NCI-H510A (cell line): ENCODE results near the gene SNAP23.

Experiments
- DNase-seq: peaks from one replicate; lab custom pipeline; 2025; lab: John Stamatoyannopoulos, UW

SNAP23 gene

DNA sequence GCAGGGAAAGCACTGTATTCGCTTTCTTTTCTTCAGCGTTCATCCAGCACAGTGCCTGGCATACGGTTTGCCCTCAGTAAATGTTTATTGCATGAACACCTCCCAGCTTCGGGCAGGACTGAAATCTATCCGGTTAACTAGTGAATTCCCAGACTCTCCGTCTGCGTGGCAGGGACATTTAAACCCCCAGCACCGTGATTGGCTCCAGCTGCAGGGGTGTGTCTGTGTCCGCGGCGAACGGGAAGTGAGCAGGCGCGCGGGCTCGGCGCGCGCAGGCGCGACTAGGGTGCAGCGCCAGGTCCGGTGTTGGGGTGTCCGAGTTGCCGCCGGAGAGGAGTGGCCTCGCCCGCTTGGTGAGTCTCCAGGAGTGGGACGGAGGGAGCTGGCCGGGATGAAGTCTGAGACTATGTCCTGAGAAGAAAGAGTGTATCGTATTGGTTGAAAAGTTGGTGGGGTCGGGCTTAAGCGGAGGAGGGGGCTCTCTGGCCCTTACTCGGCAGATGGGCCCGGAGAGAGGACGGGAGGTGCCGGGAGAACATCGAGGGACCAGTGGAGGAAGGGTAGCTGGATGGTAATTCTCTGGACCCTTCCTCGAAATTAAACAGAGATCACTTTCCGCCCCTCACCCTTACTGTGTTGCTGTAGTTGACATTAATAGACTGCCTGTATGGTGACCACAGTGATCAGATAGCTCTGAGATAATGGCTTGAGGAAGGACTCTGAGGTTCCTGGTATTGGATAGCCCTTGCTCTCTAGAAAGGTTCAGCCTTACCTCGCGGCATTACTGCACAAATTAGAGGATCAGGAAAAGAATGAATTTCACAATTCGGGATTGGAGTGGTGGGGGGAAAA, at the start of gene SNAP23:
Gene SNAP23, plus strand, starts transcription at position 274 of the 852 bp plus-strand sequence. CDS start 16,213 bp downstream, outside the sequence.
- DNase-seq = peak; percentile 66

DNA sequence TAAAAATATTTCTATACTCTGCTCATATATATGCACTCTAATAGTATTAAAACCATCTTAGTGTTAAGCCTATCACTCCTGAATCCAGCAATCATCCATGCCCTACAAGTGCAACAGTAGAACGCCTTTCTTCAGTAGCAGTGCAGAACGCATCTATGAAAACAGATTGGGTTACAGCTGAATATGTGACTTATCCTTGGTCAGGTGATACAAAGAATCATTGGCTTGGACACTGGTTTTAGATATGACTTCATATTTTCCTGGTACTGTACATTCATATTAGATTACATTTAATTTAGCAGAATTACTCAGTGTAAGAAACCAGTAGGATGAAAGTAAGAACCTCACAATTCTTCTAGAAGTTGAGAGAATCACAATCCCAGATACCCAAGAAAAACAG, 47.8 kb upstream of the SNAP23 start:
- DNase-seq = no peak

DNA sequence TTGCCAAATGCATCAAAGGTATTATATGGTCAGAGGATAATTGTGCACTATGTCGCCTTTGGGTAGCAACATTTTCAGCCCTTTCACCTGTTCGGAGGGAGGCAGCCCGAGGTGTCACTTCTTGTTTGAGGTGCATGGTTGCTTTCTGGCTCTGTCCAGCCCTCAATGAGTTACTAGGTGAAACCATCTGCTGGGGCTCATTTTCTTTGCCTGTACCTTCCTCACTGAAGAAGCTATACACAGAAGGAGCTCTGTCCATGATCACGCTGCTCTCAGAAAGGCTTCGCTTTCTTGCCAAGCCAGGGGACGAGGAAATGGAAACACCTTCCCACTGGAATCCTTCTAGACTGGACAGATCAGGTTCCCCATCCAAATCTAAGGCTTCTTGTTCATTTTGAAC, 47.2 kb upstream of the SNAP23 start:
- DNase-seq = no peak

DNA sequence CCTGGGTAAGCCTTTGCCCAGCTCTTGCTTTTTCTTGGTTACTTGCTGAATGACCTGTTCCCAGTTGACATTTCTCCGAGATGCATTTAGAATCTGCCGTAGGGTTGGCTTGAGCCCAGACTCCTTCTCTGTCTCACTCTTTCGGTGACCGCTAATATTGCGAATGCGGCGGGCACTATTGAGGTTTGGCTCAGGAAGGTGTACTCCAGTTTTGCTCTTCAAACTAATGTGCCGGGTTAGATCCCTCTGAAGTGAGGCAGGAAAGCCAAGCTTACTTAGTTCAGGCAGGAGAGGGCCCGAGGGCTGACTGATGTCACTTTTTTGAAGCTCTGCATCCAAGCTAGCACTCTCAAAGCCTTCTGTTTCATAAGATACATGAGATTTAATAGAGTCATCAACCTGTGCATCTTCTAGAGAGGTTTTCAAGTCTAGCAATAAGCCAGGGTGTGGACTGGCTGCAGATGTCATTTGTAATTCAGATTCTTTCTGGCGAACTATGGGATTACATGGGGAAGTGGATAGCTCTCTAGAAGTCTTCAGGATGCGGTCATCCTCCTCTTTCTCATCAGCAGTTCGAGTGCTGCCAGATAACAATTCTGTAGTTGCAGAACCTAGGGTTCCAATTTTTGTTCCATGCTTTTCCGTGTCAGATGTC, 45.5 kb upstream of the SNAP23 start:
- DNase-seq = no peak

- no peak for DNase-seq
Measured at GRCh38 chr15:42450425-42450790, 45.0 kb upstream of the SNAP23 start.

GRCh38 chr15:42453826-42454225, 41.6 kb upstream of the SNAP23 start:
- no peak for DNase-seq

DNA sequence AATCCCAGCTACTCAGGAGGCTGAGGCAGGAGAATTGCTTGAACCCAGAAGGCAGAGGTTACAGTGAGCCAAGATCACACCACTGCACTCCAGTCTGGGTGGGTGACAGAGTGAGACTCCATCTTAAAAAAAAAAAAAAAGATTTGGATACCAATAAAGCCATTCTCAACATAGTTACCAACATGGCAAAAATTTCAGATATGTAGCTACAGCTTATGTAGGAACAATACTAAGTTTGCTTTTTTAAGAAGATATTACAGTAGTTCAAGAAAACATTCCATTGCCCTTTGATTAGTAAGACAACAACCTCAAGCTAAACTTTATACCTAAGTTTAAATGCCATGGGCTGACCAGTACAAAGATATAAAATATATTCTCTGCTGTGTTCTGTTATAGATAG, 38.9 kb upstream of the SNAP23 start:
- no peak for DNase-seq

DNA sequence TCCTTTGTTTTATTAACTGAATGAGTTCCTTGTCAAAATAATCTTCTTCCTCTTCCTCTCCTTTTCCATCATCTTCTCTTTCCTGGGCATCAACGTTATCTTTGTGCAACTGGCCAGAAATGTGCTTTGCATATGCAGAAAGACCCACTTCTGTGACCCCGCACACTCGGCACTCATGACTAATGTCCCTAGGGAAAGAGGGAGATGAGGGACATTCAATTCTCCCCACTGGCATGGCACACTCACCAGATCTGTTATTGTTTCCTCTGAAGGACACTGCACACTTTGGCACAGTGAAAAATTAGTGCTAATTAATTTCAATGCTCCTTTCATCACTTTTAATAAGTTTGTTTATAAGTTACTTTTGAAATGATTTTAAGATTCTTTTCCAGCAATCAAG, 38.5 kb upstream of the SNAP23 start:
- DNase-seq = no peak

DNA sequence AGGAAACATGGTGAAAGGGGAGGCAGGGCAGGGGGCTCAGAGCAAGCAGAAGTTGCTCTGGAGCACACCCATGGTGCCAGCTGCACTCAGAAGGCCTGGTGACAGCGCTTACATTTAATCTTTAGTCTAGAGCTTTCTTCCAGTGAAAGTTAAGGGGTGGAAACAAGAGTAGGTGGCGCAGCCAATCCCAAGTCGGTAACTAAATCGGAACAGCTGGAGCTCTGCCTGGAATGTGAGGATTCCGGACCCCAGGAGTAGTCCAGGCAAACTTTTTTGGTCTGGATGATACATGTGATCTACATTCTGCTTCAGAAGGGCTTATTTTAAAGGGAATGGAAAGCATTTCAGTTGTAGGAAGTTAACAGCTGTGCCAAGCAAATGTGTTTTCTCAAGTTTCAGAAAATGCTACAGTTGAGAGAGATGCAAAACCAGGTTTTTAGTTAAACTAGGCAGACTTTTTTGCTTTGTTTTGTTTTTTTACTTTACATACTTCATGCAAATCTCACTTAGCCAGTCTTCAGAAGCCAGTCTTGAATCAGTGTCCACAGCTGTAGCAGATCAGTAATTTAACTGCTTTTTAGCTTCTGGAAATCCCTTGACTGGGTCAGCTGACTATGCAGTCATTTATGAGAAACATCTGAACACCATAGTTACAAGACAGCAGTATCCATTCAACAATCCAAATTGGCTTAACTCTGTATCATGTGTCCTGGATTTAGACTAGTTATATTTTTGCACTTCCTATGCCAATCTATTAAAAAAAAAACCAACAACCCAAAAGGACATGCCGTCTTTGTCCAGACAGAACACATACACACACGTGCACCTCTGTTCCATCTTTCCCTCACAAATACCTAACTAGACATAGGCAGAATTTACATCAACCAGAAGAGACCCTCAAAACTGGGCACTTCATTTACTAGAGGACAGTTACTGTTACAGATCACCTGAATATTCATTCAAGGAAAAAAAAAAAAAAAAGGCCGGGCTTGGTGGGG, 37.7 kb upstream of the SNAP23 start:
- no peak for DNase-seq

GRCh38 chr15:42461261-42461660, 34.2 kb upstream of the SNAP23 start:
- DNase-seq = no peak

- no peak for DNase-seq
Measured at GRCh38 chr15:42465520-42466259, 29.7 kb upstream of the SNAP23 start.

DNA sequence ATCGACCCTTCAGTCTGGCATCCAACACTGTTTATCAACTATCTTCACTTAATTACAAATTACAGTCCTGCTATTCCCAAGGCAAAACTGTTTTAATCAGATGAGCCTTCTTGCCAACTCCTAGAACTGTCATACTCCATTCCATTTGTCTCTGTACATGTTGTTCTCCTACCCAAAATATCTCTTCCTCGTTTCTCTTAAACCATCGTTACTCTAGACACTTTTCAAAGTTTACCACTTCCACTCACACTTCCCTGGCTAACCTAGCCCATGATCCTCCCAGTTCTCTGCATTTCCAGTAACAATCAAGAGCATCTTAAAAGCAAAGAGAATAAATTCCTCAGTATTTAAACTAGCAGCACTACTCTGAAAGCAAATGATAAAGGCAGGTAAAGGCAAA, 24.4 kb upstream of the SNAP23 start:
- DNase-seq = no peak

GRCh38 chr15:42474827-42475226, 20.6 kb upstream of the SNAP23 start:
- DNase-seq = no peak

- DNase-seq = no peak
Measured at GRCh38 chr15:42482701-42483100, 12.7 kb upstream of the SNAP23 start.

DNA sequence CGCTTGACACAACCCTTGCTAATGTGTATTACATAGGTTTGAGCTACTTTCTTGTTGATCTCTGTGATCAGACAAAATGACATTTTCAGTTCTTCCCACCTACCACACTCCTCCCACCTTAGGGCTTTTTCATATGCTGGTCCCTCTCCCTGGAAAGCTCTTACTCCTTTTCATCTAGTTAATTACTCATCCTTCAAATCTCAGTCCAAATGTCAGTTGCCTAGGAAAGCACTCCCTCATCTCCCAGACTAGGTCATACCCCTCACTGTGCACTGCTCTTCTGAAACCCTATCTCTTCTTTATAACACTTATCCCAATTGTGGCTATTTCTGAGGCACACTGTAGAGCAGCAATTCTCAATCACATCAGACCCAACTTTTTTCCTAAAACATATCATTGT, 11.8 kb upstream of the SNAP23 start:
- DNase-seq = no peak

DNA sequence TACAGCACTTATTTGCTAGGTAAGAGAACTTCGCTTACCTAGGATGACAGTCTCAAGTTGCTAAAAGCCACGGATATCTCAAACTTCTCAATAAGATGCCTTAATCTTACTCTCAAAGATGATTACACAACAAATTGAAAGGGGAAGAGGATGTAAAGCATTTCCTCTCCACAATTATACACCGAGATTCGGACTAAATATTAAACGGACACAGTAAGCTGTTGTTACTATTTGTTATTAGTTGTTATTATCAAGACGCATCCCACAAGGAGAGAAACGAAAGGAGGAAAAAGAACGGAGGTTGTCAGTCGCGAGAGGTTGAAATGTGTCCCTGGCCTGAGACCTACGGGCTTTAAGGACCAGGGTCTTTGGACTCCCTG, 5.2 kb upstream of the SNAP23 start:
- no peak for DNase-seq

DNA sequence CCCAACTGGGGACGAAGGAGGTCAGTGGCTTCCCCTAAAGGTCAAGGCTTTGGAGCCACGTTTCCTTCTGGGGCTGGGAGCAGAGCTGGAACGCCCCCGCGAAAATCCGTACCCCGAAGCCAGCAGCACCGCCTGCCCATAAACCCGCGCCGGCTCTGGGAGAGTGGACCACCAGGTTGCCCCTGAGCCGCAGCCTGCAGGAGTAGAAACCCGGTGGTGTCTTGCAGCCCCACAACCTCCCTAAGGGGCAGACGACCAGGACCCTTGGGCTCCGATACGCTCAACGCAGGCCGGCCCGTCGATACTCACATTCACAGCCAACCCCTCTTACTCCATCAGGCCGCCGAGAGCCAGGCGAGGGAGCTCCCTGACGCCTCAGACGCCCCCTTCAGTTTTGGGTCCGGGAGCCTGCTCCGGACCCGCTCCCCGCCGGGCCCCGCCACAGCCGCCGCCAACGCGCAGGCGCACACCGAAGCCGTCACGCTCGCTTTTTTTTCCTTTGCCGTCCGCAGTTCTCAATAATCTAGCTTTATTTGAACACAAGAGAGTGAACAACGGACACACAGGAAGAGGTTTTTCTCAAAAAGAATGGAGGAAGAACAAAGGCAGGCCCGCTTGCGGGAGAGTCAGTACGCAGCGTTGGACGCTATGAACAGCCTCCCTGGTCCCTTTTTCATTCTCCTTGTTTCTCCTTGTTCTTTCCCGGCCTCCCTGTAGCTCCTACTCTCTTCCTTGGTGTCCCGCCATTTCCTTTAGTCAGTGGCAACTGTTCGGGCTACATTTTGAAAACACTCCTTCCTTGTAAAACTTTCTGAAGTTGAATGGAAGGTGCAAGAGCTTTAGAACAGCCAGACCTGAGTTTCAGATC, 4.5 kb upstream of the SNAP23 start, which contains the start of gene ZNF106:
Gene ZNF106, minus strand, starts transcription at position 471 of the 868 bp plus-strand sequence. CDS start 18,852 bp downstream, outside the sequence.
- DNase-seq = peak; percentile 56

GRCh38 chr15:42491539-42492225, 3.8 kb upstream of the SNAP23 start:
- DNase-seq = no peak

DNA sequence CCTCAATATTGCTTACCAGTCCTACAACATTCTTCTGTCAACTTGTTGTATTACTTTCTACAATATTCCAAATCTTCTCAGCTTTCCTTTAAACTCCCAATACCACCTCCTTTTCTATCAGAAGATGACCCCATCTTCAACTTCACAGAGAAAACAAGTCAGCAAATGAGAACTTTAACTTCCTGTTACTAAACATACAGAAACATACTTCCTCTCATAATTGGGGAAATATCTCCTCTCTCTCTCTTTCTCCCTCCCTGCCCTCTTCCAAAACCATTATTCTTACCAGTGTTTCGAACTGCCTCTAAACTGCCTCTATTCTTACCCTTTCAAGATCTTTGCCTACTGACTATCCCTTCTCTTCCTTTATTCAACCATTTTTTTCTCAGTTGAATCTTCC, 1.8 kb upstream of the SNAP23 start:
- DNase-seq = no peak

DNA sequence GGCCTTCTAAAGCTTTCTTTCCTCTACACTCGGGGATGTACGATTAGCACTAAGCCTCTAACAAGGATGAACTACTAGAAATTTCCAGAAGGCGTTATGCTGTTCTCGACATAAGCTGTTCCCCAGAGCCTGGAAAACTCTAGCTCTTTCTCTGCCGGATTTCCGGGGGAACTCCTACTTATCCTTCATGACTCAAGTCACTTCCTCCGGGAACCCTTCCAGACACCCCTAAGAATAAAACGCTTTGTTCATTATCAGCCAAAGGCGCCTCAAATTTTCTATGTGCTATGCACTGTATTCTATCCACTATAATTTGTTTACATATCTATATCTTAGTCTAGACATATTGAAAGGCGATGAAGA, 455 bp upstream of the SNAP23 start:
- DNase-seq = no peak
